HEK293T (cell line): Measurements from ENCODE around the gene OGN.

ENCODE experiments used
- CTCF ChIA-PET: fragments of 350-600 bp; formaldehyde crosslinking; extraction: SDS; loops from one replicate; lab custom pipeline; 2021; ENCODE audit warnings: antibody characterized with exemption, inconsistent platforms; lab: Yijun Ruan, JAX
- POLR2A ChIA-PET: fragments of 350-600 bp; formaldehyde crosslinking; extraction: SDS; loops from one replicate; lab custom pipeline; 2020; ENCODE audit warnings: antibody characterized with exemption, inconsistent platforms; lab: Yijun Ruan, JAX
- DNase-seq: peaks from one replicate; pipeline ENCODE4 v3.0.0; 2012; ENCODE audit warnings: mixed read lengths; ENCODE audit errors: extremely low spot score
- ARNT ChIP-seq: fragments of 450-650 bp; IDR thresholded peaks from 2 replicates; pipeline ENCODE4 v1.6.1; 2017; ENCODE audit warnings: mild to moderate bottlenecking
- BHLHE40 ChIP-seq: fragments of 450-650 bp; IDR thresholded peaks from 2 replicates; pipeline ENCODE4 v1.6.1; 2016; ENCODE audit warnings: mild to moderate bottlenecking, moderate library complexity, borderline replicate concordance
- CTBP1 ChIP-seq: fragments of 450-650 bp; IDR thresholded peaks from 2 replicates; pipeline ENCODE4 v1.6.1; 2016; ENCODE audit warnings: borderline replicate concordance
- ELF4 ChIP-seq: fragments of 450-650 bp; IDR thresholded peaks from 2 replicates; pipeline ENCODE4 v1.6.1; 2017; ENCODE audit warnings: antibody characterized with exemption
- FOXA1 ChIP-seq: fragments of 450-650 bp; IDR thresholded peaks from 2 replicates; pipeline ENCODE4 v1.6.1; 2016; ENCODE audit warnings: mild to moderate bottlenecking
- FOXK2 ChIP-seq: fragments of 450-650 bp; IDR thresholded peaks from 2 replicates; pipeline ENCODE4 v1.6.1; 2016; ENCODE audit warnings: mild to moderate bottlenecking
- FOXM1 ChIP-seq: fragments of 450-650 bp; IDR thresholded peaks from 2 replicates; pipeline ENCODE4 v1.6.1; 2017; ENCODE audit warnings: mild to moderate bottlenecking, borderline replicate concordance
- HDGF ChIP-seq: fragments of 450-650 bp; IDR thresholded peaks from 2 replicates; pipeline ENCODE4 v1.6.1; 2017; ENCODE audit warnings: antibody characterized with exemption, borderline replicate concordance
- L3MBTL2 ChIP-seq: fragments of 450-650 bp; conservative IDR thresholded peaks from 2 replicates; pipeline ENCODE4 v1.6.1; 2016; ENCODE audit warnings: mild to moderate bottlenecking
- LEF1 ChIP-seq: fragments of 450-650 bp; IDR thresholded peaks from 2 replicates; pipeline ENCODE4 v1.6.1; 2017; ENCODE audit warnings: mild to moderate bottlenecking, borderline replicate concordance
- NFRKB ChIP-seq: fragments of 450-650 bp; IDR thresholded peaks from 2 replicates; pipeline ENCODE4 v1.6.1; 2016; ENCODE audit warnings: mild to moderate bottlenecking, moderate library complexity
- PKNOX1 ChIP-seq: fragments of 450-650 bp; IDR thresholded peaks from 2 replicates; pipeline ENCODE4 v1.6.1; 2016
- SP1 ChIP-seq: fragments of 450-650 bp; IDR thresholded peaks from 2 replicates; pipeline ENCODE4 v1.6.1; 2017
- SUZ12 ChIP-seq: fragments of 450-650 bp; IDR thresholded peaks from 2 replicates; pipeline ENCODE4 v1.6.1; 2016; ENCODE audit warnings: mild to moderate bottlenecking
- TARDBP ChIP-seq: fragments of 450-650 bp; IDR thresholded peaks from 2 replicates; pipeline ENCODE4 v1.6.1; 2016
- ZNF384 ChIP-seq: fragments of 450-650 bp; IDR thresholded peaks from 2 replicates; pipeline ENCODE4 v1.6.1; 2016

Gene OGN

GRCh38 chr9:92435263-92435662 lies 30.9 kb upstream of the OGN start:
- POLR2A ChIA-PET, result no interaction called here
- TF ChIP-seq ELF4 (no peak), SP1 (no peak), L3MBTL2 (no peak), CTBP1 (no peak), ZNF384 (no peak), ARNT (no peak), HDGF (no peak), BHLHE40 (no peak), FOXK2 (no peak), FOXA1 (no peak)
- CTCF ChIA-PET, result no interaction called here
- no peak for DNase-seq

GRCh38 chr9:92432972-92433548 lies 28.7 kb upstream of the OGN start:
- DNase-seq, result no peak
- POLR2A ChIA-PET, result no interaction called here
- CTCF ChIA-PET, result no interaction called here
- TF ChIP-seq FOXK2 (no peak), FOXM1 (no peak), PKNOX1 (no peak), ELF4 (no peak), LEF1 (no peak), CTBP1 (no peak), NFRKB (no peak), SUZ12 (no peak), HDGF (no peak), L3MBTL2 (no peak), TARDBP (no peak), ZNF384 (no peak)

GRCh38 chr9:92432350-92432749 lies 28.0 kb upstream of the OGN start:
- no peak for DNase-seq
- CTCF ChIA-PET, result no interaction called here
- TF ChIP-seq FOXK2 (no peak), ARNT (no peak), SUZ12 (no peak), ELF4 (no peak), PKNOX1 (no peak), LEF1 (no peak), TARDBP (no peak)
- POLR2A ChIA-PET, result no interaction called here

- POLR2A ChIA-PET, result no interaction called here
- CTCF ChIA-PET, result no interaction called here
- DNase-seq, result no peak
- TF ChIP-seq LEF1 (no peak), FOXK2 (no peak), TARDBP (no peak)
Observed at GRCh38 chr9:92429836-92430235, 25.5 kb upstream of the OGN start.

DNA sequence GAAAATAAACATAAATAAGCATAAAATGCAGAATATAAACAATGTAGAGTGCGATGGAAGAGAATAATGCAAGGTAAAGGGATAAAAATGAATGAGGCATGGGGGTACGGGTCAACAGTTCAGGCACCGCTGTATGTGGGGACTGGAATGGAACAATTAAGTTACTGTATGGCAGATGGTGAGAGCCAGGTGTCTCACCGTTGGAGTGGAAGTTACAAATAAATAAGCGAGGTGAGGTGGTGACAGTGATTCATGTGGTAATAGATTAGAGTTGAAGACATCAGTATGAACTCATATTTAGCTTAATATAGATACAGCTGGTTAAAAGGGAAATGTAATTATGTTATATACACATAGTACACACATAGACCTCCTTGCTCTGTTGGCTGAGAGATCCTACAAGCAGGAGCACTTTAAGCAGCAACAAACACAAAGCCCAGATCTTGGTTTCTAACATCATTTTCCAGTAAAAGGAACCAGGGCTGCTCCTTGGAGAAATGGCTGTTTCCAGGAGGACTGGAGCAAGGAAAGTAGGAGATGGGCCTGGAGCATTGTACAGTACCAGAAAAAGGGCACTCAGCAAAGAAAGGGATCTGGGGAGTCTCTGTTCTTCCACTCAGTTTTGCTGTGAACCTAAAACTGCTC lies 22.2 kb upstream of the OGN start:
- TF ChIP-seq FOXA1 (no peak), FOXK2 (no peak), ELF4 (no peak), BHLHE40 (no peak), L3MBTL2 (no peak), NFRKB (no peak), FOXM1 (no peak), PKNOX1 (no peak), TARDBP (no peak), LEF1 (no peak), HDGF (no peak), CTBP1 (no peak), ZNF384 (no peak), SUZ12 (no peak)
- POLR2A ChIA-PET, result no interaction called here
- DNase-seq, result no peak
- CTCF ChIA-PET, result no interaction called here

DNA sequence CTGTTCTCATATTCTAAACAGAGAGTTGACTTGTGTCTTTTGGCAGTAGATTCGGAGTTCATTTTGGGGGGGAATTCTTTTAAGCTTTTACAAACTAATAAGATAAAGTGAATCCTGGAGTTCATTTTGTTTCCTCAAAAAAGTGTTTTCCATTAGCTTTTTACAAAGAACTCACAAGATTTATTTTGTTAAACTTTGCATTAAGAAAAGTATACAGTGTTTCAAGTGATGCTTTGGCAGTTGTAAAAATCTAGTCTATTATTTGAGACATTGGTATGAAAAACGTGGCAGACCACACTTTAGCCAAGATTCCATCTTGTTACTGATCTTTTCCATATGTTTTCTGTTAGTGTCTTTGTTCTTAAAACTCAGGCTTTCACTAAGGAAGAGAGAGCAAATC lies 21.1 kb upstream of the OGN start:
- POLR2A ChIA-PET, result interaction anchor here (1.5 kb wide), 1 partner anchor 100 kb away, joined by 3 read pairs; the partner anchor contains the start of gene CENPP
- CTCF ChIA-PET, result interaction anchor here (0.6 kb wide), 1 partner anchor 1566 kb away, joined by 3 read pairs; no protein-coding TSS in a partner anchor
- no peak for TF ChIP-seq HDGF
- no peak for TF ChIP-seq CTBP1
- no peak for TF ChIP-seq SP1
- no peak for TF ChIP-seq ELF4
- TF ChIP-seq SUZ12, result no peak
- TF ChIP-seq L3MBTL2, result no peak
- TF ChIP-seq FOXK2, result no peak
- TF ChIP-seq FOXA1, result no peak
- TF ChIP-seq LEF1, result no peak
- no peak for DNase-seq

DNA sequence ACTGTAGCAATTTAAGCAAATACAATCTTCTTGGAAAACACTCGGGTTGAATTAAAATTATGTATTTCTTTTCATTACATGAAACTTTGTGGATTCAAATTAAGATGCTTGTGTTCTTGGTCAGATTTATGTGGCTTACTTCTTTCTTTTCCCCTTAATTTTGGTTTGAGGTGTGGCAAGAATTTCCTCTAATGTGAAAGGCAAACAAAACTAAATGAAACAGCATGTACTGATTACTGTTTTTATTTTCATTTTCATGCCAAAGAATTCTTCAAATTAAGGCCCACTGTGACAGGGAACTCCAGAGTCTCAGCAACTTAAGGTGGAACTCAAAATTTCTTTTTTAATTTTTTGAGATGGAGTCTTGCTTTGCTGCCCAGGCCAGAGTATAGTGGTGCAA lies 20.0 kb upstream of the OGN start, which contains the start of gene OMD:
Gene OMD (minus strand): TSS at position 132 of the 400 bp plus-strand sequence. CDS start 6,913 bp downstream, outside the sequence.
- no peak for DNase-seq
- ChIA-PET POLR2A (no interaction called here), CTCF (no interaction called here)
- TF ChIP-seq ARNT, result no peak
- no peak for TF ChIP-seq FOXM1
- TF ChIP-seq HDGF, result no peak
- no peak for TF ChIP-seq FOXA1
